Body of pancreas (tissue), 4 donors: ENCODE data around the gene MGMT. TPM values are rescaled to one million over a fixed set of nuclear protein-coding genes. Genes with fewer than 3 reads are reported as not detected.

ENCODE experiments used
- ATAC-seq: fragments of 150-250 bp; one replicate; pipeline ENCODE4 v1.9.1; 2016
- DNase-seq, 4 donors: peaks; one replicate each; pipeline ENCODE4 v3.0.0-alpha.2; 2019
- H3K27ac ChIP-seq, 4 donors: fragments of 200-600 bp; sonication (generic); 1 replicate in 3 of 4; 2 replicates in 1 of 4; pipeline versions ENCODE4 v1.5.1 to v1.6.1; 2016 to 2019; ENCODE audit warnings: mild to moderate bottlenecking in 1 of 4, mixed read lengths in 1 of 4, moderate library complexity in 1 of 4
- H3K27me3 ChIP-seq, 2 donors: fragments of 200-600 bp; sonication (generic); one replicate each; pipeline ENCODE4 v1.6.0; 2016; ENCODE audit warnings: mild to moderate bottlenecking in 1 of 2
- H3K36me3 ChIP-seq, 2 donors: fragments of 200-600 bp; sonication (generic); replicated peaks in 1 of 2; 2 replicates each; pipeline ENCODE4 v1.5.1; 2016; ENCODE audit warnings: low read depth in 2 of 2; ENCODE audit not compliant: insufficient read depth in 1 of 2
- H3K4me1 ChIP-seq: fragments of 200-600 bp; sonication (generic); one replicate; pipeline ENCODE4 v1.6.0; 2016
- H3K4me3 ChIP-seq, 2 donors: fragments of 200-600 bp; sonication (generic); 1 replicate in 1 of 2; 2 replicates in 1 of 2; pipeline ENCODE4 v1.5.1; 2016 to 2019
- H3K9me3 ChIP-seq, 3 donors: fragments of 200-600 bp; sonication (generic); 1 replicate in 2 of 3; 2 replicates in 1 of 3; pipeline ENCODE4 v1.5.1; 2016
- POLR2A ChIP-seq, 3 donors: fragments of 450-650 bp; IDR thresholded peaks; one replicate each; pipeline ENCODE4 v1.6.1; 2016; ENCODE audit warnings: antibody characterized with exemption in 3 of 3, mild to moderate bottlenecking in 2 of 3
- WGBS, 2 donors: methylation state at CpG; one replicate each; pipeline ENCODE4 v1.1.5; 2017; 5-methylcytosine and 5-hydroxymethylcytosine counted together
- intact Hi-C: fragments of 100-400 bp; cut with DNase I; formaldehyde crosslinking; loops from one replicate; pipeline ENCODE4 v1.15.1; 2023
- total RNA-seq, 2 donors: library from RNA; depleted of rRNA; stranded (reverse); fragments of >200 nt; gene quantifications; one replicate each; pipeline ENCODE4 v1.1.0, GENCODE V29; 2016
- TF ChIP-seq, protein P1 (sequence below), 7 experiments: fragments of 450-650 bp in 4 of 7; fragments of 200-600 bp in 3 of 7; sonication (generic) in 3 of 7; IDR thresholded peaks; one replicate each; pipeline ENCODE4 v1.5.1; 2016 to 2019; ENCODE audit warnings: antibody characterized with exemption in 7 of 7

The MGMT gene
- total RNA-seq, 2 donors from 2014 or later, result 13.7 to 25.4 TPM

DNA sequence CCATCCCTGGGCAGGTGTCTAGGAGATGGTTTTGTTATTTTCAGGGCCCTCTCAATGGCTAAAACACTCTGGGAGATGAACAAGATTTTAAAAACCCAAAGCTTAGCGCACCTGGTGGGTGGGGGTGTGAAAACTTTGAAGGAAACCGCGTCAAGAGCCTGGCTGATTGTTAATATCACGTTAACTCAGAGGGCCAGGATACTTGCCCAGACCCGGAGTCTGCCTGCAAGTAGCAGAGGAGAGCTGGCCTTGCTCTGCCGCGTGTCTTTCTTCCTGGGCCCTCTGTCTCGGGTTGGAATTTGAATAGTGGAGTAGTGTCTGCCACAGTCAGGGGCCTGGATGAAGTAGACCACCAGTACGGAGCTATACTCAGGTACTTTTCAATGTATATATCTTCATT, 1.1 kb downstream of the MGMT start:
- no peak overlapping the region for H3K4me3 ChIP-seq
- H3K4me1 ChIP-seq, result peaks cover 33% of the 10 kb centered on the region
- intact Hi-C loops, result no loop called here
- H3K27ac ChIP-seq, result peak overlapping the region in 2 of 4 donors; percentile 70 to 82
- no peaks in the 10 kb centered on the region for H3K36me3 ChIP-seq
- ATAC-seq (no peak), DNase-seq (no peak)
- no peaks in the 10 kb centered on the region for H3K9me3 ChIP-seq
- TF ChIP-seq POLR2A (IDR thresholded peaks at IDR 0.05), result no peak
- TF ChIP-seq, protein P1, sequence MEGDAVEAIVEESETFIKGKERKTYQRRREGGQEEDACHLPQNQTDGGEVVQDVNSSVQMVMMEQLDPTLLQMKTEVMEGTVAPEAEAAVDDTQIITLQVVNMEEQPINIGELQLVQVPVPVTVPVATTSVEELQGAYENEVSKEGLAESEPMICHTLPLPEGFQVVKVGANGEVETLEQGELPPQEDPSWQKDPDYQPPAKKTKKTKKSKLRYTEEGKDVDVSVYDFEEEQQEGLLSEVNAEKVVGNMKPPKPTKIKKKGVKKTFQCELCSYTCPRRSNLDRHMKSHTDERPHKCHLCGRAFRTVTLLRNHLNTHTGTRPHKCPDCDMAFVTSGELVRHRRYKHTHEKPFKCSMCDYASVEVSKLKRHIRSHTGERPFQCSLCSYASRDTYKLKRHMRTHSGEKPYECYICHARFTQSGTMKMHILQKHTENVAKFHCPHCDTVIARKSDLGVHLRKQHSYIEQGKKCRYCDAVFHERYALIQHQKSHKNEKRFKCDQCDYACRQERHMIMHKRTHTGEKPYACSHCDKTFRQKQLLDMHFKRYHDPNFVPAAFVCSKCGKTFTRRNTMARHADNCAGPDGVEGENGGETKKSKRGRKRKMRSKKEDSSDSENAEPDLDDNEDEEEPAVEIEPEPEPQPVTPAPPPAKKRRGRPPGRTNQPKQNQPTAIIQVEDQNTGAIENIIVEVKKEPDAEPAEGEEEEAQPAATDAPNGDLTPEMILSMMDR (IDR thresholded peaks at IDR 0.05), result no peak
- H3K27me3 ChIP-seq, result no peaks in the 10 kb centered on the region
- 93% methylated on average over 9 of the region's 9 CpGs for WGBS, 2 donors

DNA sequence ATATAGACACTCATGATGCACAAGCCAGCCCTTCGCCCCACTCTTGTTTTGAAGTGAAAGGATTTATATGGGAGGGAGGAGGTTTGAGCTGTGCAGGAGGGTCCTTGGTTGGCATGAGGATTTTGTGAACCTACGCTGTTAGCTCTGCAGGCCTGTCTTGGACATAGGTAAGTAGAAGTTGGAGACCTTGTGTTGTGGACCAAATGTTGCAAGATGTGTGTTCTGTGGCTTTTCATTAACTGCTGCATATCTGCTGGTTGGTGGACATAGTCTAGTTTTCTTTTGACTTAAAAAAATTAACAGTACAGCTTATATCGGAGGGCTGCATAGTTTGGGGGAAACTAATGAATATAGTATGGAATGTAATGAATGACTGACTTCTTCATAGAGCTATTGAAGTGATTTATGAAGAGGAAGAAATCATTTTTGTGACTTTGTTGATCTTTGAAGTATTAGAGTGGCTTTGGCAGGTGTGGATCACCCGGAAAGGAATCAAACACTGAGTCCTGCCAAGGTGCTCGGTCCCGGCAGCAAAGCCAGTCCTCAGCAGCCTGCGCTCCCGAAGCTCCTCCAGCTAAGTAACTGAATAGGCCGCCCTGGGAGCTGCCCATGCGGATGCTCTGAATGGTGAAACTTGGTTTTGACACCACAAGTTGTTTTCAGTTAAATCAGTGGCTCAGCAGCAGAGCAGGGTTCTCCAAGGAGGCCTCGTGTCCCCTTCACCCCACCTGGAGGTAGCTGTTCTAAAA, 3.2 kb downstream of the MGMT start:
- intact Hi-C loops, result no loop called here
- H3K36me3 ChIP-seq, result no peaks in the 10 kb centered on the region
- DNase-seq, result peak in 2 of 4 donors; percentile 23 to 38
- 40 to 41% methylated on average over 11 of the region's 11 CpGs for WGBS, 2 donors
- peaks cover 33% of the 10 kb centered on the region for H3K4me1 ChIP-seq
- H3K27ac ChIP-seq, result peak overlapping the region in 1 of 4 donors; percentile 25
- H3K27me3 ChIP-seq, result no peaks in the 10 kb centered on the region
- H3K4me3 ChIP-seq, result no peak overlapping the region
- TF ChIP-seq, protein P1 (IDR thresholded peaks at IDR 0.05), result no peak
- TF ChIP-seq POLR2A (IDR thresholded peaks at IDR 0.05), result no peak
- no peaks in the 10 kb centered on the region for H3K9me3 ChIP-seq
- ATAC-seq, result no peak

DNA sequence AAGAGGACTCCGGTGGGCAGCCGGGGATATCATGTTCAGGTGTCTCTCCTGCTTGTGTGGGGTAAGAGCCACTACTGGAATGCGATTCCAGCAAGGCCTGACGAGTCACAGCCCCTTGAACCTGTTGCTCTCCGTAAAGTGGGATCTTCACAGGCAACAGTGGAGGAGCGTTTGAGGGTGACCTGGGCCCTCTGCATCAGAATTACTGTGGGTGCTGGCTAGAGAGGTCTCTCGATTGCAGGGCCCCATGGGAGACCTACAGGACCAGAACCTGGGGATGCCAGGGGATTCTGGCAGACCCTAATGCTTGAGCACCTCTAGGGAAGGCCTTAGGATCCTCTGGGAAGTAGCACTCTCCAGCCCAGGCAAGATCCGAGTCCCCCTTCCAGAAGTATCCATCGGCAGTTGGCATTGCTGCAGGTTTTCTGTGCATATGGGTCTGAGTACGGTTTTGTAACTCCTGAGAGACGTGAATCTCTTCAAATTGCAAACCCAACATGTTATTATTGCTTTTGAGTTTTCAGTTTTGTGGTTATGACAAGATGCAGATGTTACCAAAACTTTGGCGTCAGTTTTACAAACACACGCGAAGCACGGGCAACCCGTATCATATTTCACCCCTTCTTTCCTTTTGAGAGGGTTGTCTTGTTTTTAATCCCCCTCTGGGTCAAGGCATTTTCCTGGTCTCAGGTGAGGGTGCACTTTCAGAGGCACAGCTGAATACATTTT, 4.6 kb downstream of the MGMT start:
- peaks cover 28% of the 10 kb centered on the region for H3K4me1 ChIP-seq
- 92% methylated on average over 15 to 16 of the region's 16 CpGs for WGBS, 2 donors
- no peak for DNase-seq
- H3K27me3 ChIP-seq, result no peaks in the 10 kb centered on the region
- H3K9me3 ChIP-seq, result no peaks in the 10 kb centered on the region
- intact Hi-C loops, result no loop called here
- no peak overlapping the region for H3K27ac ChIP-seq
- no peak for ATAC-seq
- TF ChIP-seq, protein P1 (IDR thresholded peaks at IDR 0.05), result no peak
- no peak for TF ChIP-seq POLR2A (IDR thresholded peaks at IDR 0.05)
- no peak overlapping the region for H3K4me3 ChIP-seq
- H3K36me3 ChIP-seq, result no peaks in the 10 kb centered on the region

DNA sequence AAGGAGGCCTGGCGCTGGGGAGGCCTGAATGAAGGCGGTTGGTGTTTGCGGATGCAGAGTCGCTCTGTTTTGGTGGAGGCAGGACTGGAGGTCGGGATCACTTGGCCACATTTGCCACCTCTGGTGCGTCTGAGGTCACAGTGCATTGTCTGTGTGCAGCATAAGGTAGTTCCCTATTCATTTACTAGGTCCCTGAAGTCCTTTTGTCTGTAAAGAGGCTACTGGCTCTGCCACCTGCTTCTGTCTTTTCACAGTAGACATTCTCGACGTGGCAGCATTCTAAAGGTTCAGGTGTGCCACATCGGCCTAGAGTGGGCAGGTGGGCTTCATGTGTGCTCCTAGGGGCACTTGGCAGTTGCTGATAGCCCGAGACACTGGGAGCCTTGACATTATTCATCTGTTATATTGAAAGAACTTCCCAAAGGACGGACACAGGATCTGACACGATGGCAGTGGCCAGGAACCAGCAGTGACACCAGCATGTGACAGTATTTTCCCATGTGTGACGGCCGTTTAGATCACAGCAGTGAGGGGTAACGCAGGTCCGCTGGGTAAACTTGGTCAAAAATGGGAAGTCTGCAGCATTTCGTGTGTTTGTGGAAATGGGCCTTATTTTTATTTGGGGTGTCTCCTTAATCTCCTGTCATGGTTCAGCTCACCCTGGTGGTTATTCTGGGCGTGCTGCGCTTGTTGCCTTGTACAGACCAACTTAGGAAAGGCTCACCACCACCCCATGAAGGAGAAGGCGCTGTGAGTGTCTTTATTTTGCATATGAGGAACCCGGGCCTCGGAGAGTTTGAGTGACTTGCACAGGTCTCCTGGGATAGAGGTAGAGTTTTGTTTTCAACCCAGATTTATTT, 5.9 kb downstream of the MGMT start:
- ATAC-seq (no peak), DNase-seq (no peak)
- no peaks in the 10 kb centered on the region for H3K36me3 ChIP-seq
- no peak overlapping the region for H3K27ac ChIP-seq
- H3K4me1 ChIP-seq, result peaks cover 20% of the 10 kb centered on the region
- no peak for TF ChIP-seq POLR2A (IDR thresholded peaks at IDR 0.05)
- TF ChIP-seq, protein P1 (IDR thresholded peaks at IDR 0.05), result no peak
- no peaks in the 10 kb centered on the region for H3K9me3 ChIP-seq
- H3K27me3 ChIP-seq, result no peaks in the 10 kb centered on the region
- no peak overlapping the region for H3K4me3 ChIP-seq
- intact Hi-C loops, result no loop called here
- 89 to 95% methylated on average over 21 to 22 of the region's 22 CpGs for WGBS, 2 donors
